ENCODE results near the gene COL9A1. TPM values are rescaled to one million over a fixed set of nuclear protein-coding genes. Genes with fewer than 3 reads are reported as not detected.

Gene COL9A1
- total RNA-seq, 1 experiment from 2014 or later: not detected

GRCh38 chr6:70280400-70280853 is 22.5 kb downstream of the COL9A1 start:
- no peaks in the 10 kb centered on the region for H3K9me3 ChIP-seq (replicated peaks)
- H3K27ac ChIP-seq: no peak overlapping the region
- no peaks in the 10 kb centered on the region for H3K27me3 ChIP-seq (replicated peaks)
- H3K36me3 ChIP-seq: no peaks in the 10 kb centered on the region
- no peaks in the 10 kb centered on the region for H3K4me1 ChIP-seq (replicated peaks)
- H3K4me3 ChIP-seq: no peak overlapping the region
- DNase-seq (ENCODE audit: low read depth in 1 of 2, low spot score in 2 of 2): no peak

GRCh38 chr6:70277470-70277869 is 25.4 kb downstream of the COL9A1 start:
- no peaks in the 10 kb centered on the region for H3K4me1 ChIP-seq (replicated peaks)
- no peaks in the 10 kb centered on the region for H3K36me3 ChIP-seq
- no peak overlapping the region for H3K4me3 ChIP-seq
- H3K27me3 ChIP-seq (replicated peaks): no peaks in the 10 kb centered on the region
- no peak for DNase-seq (ENCODE audit: low read depth in 1 of 2, low spot score in 2 of 2)
- no peaks in the 10 kb centered on the region for H3K9me3 ChIP-seq (replicated peaks)
- no peak overlapping the region for H3K27ac ChIP-seq

- H3K27ac ChIP-seq: no peak overlapping the region
- DNase-seq (ENCODE audit: low read depth in 1 of 2, low spot score in 2 of 2): no peak
- no peaks in the 10 kb centered on the region for H3K27me3 ChIP-seq (replicated peaks)
- H3K9me3 ChIP-seq (replicated peaks): no peaks in the 10 kb centered on the region
- no peaks in the 10 kb centered on the region for H3K4me1 ChIP-seq (replicated peaks)
- H3K36me3 ChIP-seq: no peaks in the 10 kb centered on the region
- no peak overlapping the region for H3K4me3 ChIP-seq
These were observed 28.5 kb downstream of the COL9A1 start for GRCh38 chr6:70274338-70274737.

GRCh38 chr6:70272071-70272470 is 30.8 kb downstream of the COL9A1 start:
- H3K36me3 ChIP-seq: no peaks in the 10 kb centered on the region

GRCh38 chr6:70270287-70271005 is 32.4 kb downstream of the COL9A1 start:
- Histone ChIP-seq H3K4me3 (no peak overlapping the region), H3K36me3 (no peaks in the 10 kb centered on the region), H3K27me3 (replicated peaks) (no peaks in the 10 kb centered on the region), H3K4me1 (replicated peaks) (no peaks in the 10 kb centered on the region), H3K27ac (no peak overlapping the region), H3K9me3 (replicated peaks) (no peaks in the 10 kb centered on the region)
- no peak for DNase-seq (ENCODE audit: low read depth in 1 of 2, low spot score in 2 of 2)

More at GRCh38 chr6:70272071-70272470, 30.8 kb downstream of the COL9A1 start:
- H3K4me3 ChIP-seq: no peak overlapping the region
- H3K9me3 ChIP-seq (replicated peaks): no peaks in the 10 kb centered on the region
- no peaks in the 10 kb centered on the region for H3K4me1 ChIP-seq (replicated peaks)
- H3K27ac ChIP-seq: no peak overlapping the region
- no peaks in the 10 kb centered on the region for H3K27me3 ChIP-seq (replicated peaks)
- no peak for DNase-seq (ENCODE audit: low read depth in 1 of 2, low spot score in 2 of 2)

- Histone ChIP-seq H3K4me1 (replicated peaks) (no peaks in the 10 kb centered on the region), H3K4me3 (no peak overlapping the region), H3K9me3 (replicated peaks) (no peaks in the 10 kb centered on the region), H3K36me3 (no peaks in the 10 kb centered on the region), H3K27ac (no peak overlapping the region), H3K27me3 (replicated peaks) (no peaks in the 10 kb centered on the region)
- DNase-seq (ENCODE audit: low read depth in 1 of 2, low spot score in 2 of 2): no peak
These were observed 36.7 kb downstream of the COL9A1 start for GRCh38 chr6:70266142-70266541.

GRCh38 chr6:70264306-70264705 is 38.6 kb downstream of the COL9A1 start:
- H3K36me3 ChIP-seq: no peaks in the 10 kb centered on the region
- H3K27me3 ChIP-seq (replicated peaks): no peaks in the 10 kb centered on the region
- DNase-seq (ENCODE audit: low read depth in 1 of 2, low spot score in 2 of 2): no peak
- no peaks in the 10 kb centered on the region for H3K9me3 ChIP-seq (replicated peaks)
- H3K27ac ChIP-seq: no peak overlapping the region
- no peaks in the 10 kb centered on the region for H3K4me1 ChIP-seq (replicated peaks)
- H3K4me3 ChIP-seq: no peak overlapping the region

- Histone ChIP-seq H3K4me3 (no peak overlapping the region), H3K27ac (no peak overlapping the region), H3K27me3 (replicated peaks) (no peaks in the 10 kb centered on the region), H3K4me1 (replicated peaks) (no peaks in the 10 kb centered on the region), H3K36me3 (no peaks in the 10 kb centered on the region), H3K9me3 (replicated peaks) (no peaks in the 10 kb centered on the region)
- DNase-seq (ENCODE audit: low read depth in 1 of 2, low spot score in 2 of 2): no peak
These were observed 44.4 kb downstream of the COL9A1 start for GRCh38 chr6:70258483-70258882.

- Histone ChIP-seq H3K4me1 (replicated peaks) (no peaks in the 10 kb centered on the region), H3K27me3 (replicated peaks) (no peaks in the 10 kb centered on the region), H3K9me3 (replicated peaks) (no peaks in the 10 kb centered on the region), H3K36me3 (no peaks in the 10 kb centered on the region), H3K27ac (no peak overlapping the region), H3K4me3 (no peak overlapping the region)
- no peak for DNase-seq (ENCODE audit: low read depth in 1 of 2, low spot score in 2 of 2)
These were observed 45.1 kb downstream of the COL9A1 start for GRCh38 chr6:70257768-70258273.

- no peak for DNase-seq (ENCODE audit: low read depth in 1 of 2, low spot score in 2 of 2)
- Histone ChIP-seq H3K36me3 (no peaks in the 10 kb centered on the region), H3K9me3 (replicated peaks) (no peaks in the 10 kb centered on the region), H3K4me1 (replicated peaks) (no peaks in the 10 kb centered on the region), H3K27ac (no peak overlapping the region), H3K27me3 (replicated peaks) (no peaks in the 10 kb centered on the region), H3K4me3 (no peak overlapping the region)
These were observed 48.1 kb downstream of the COL9A1 start for GRCh38 chr6:70254784-70255183.

GRCh38 chr6:70253923-70254322 is 49.0 kb downstream of the COL9A1 start:
- no peaks in the 10 kb centered on the region for H3K4me1 ChIP-seq (replicated peaks)
- no peak overlapping the region for H3K27ac ChIP-seq
- H3K27me3 ChIP-seq (replicated peaks): no peaks in the 10 kb centered on the region
- H3K9me3 ChIP-seq (replicated peaks): no peaks in the 10 kb centered on the region
- no peak for DNase-seq (ENCODE audit: low read depth in 1 of 2, low spot score in 2 of 2)
- no peak overlapping the region for H3K4me3 ChIP-seq
- H3K36me3 ChIP-seq: no peaks in the 10 kb centered on the region

GRCh38 chr6:70252604-70253003 is 50.3 kb downstream of the COL9A1 start:
- no peak overlapping the region for H3K4me3 ChIP-seq
- H3K9me3 ChIP-seq (replicated peaks): no peaks in the 10 kb centered on the region
- no peaks in the 10 kb centered on the region for H3K27me3 ChIP-seq (replicated peaks)
- H3K27ac ChIP-seq: no peak overlapping the region
- no peaks in the 10 kb centered on the region for H3K36me3 ChIP-seq
- H3K4me1 ChIP-seq (replicated peaks): no peaks in the 10 kb centered on the region
- DNase-seq (ENCODE audit: low read depth in 1 of 2, low spot score in 2 of 2): no peak

- no peak overlapping the region for H3K27ac ChIP-seq
- H3K36me3 ChIP-seq: no peaks in the 10 kb centered on the region
- H3K27me3 ChIP-seq (replicated peaks): no peaks in the 10 kb centered on the region
- no peaks in the 10 kb centered on the region for H3K4me1 ChIP-seq (replicated peaks)
- DNase-seq (ENCODE audit: low read depth in 1 of 2, low spot score in 2 of 2): no peak
- no peak overlapping the region for H3K4me3 ChIP-seq
- H3K9me3 ChIP-seq (replicated peaks): no peaks in the 10 kb centered on the region
These were observed 56.8 kb downstream of the COL9A1 start for GRCh38 chr6:70246118-70246517.

GRCh38 chr6:70241991-70242420 is 60.9 kb downstream of the COL9A1 start:
- no peak for DNase-seq (ENCODE audit: low read depth in 1 of 2, low spot score in 2 of 2)
- no peaks in the 10 kb centered on the region for H3K36me3 ChIP-seq
- no peak overlapping the region for H3K27ac ChIP-seq
- no peak overlapping the region for H3K4me3 ChIP-seq
- H3K9me3 ChIP-seq (replicated peaks): no peaks in the 10 kb centered on the region
- no peaks in the 10 kb centered on the region for H3K27me3 ChIP-seq (replicated peaks)
- no peaks in the 10 kb centered on the region for H3K4me1 ChIP-seq (replicated peaks)

- H3K36me3 ChIP-seq: no peaks in the 10 kb centered on the region
- no peaks in the 10 kb centered on the region for H3K27me3 ChIP-seq (replicated peaks)
- DNase-seq (ENCODE audit: low read depth in 1 of 2, low spot score in 2 of 2): no peak
- H3K4me1 ChIP-seq (replicated peaks): no peaks in the 10 kb centered on the region
- H3K9me3 ChIP-seq (replicated peaks): no peaks in the 10 kb centered on the region
- no peak overlapping the region for H3K27ac ChIP-seq
- H3K4me3 ChIP-seq: no peak overlapping the region
These were observed 61.9 kb downstream of the COL9A1 start for GRCh38 chr6:70241031-70241430.

All from SJSA1 (cell line).